K562 (cell line): ENCODE results near the gene SLC35E1. TPM values are rescaled to one million over a fixed set of nuclear protein-coding genes. Genes with fewer than 3 reads are reported as not detected.
A peak's percentile ranks its signal among the peaks of the same experiment; 100 is the strongest.

Experiments used
- ATAC-seq: fragments of 200-7000 bp; cut with Tn5 transposase; 3 replicates; pipeline ENCODE4 v1.9.1; 2020; ENCODE audit warnings: moderate library complexity
- BruUV-seq: library from RNA; stranded (reverse); fragments of 400-500 nt; replicated peaks from 2 replicates; lab custom pipeline; 2021; lab: Mats Ljungman, UMichigan
- CTCF ChIA-PET: fragments of 300-600 bp; formaldehyde crosslinking; extraction: SDS; loops from one replicate; lab custom pipeline; 2021; ENCODE audit warnings: low intra/inter-chr PET ratio; lab: Yijun Ruan, JAX
- POLR2A ChIA-PET: fragments of 300-600, 350-650 bp; sonication (Branson Sonifier 250); formaldehyde crosslinking; extraction: SDS; loops from one replicate; lab custom pipeline; 2021; ENCODE audit warnings: antibody characterized with exemption, inconsistent platforms; lab: Yijun Ruan, JAX
- DNase-seq, 4 experiments: peaks; one replicate each; pipeline versions ENCODE4 v3.0.0 to v3.0.0-alpha.2; 2011 to 2018; ENCODE audit warnings: low spot score in 3 of 4, mixed read lengths in 3 of 4; ENCODE audit errors: extremely low read depth in 1 of 4
- FAIRE-seq: peaks from 2 replicates; lab custom pipeline; 2011; peaks lifted over from hg19 to GRCh38; lab: Jason Lieb, UNC
- H2AFZ ChIP-seq: 2 replicates; pipeline ENCODE4 v1.6.0; 2011; ENCODE audit warnings: low read depth, low read length, control low read depth, inconsistent platforms
- H3K27ac ChIP-seq: fragments of 200-600 bp; 3 replicates; pipeline ENCODE4 v1.8.0; 2011; ENCODE audit warnings: low read depth, mild to moderate bottlenecking, control low read depth, inconsistent platforms, low read length, moderate library complexity, mixed read lengths; ENCODE audit errors: extremely low read depth
- H3K27me3 ChIP-seq, 2 experiments: fragments of 300-600 bp in 1 of 2; 2 replicates in 1 of 2; 3 replicates in 1 of 2; pipeline versions ENCODE4 v1.6.0 to v1.8.0; 2011; ENCODE audit warnings: inconsistent platforms in 2 of 2, low read length in 2 of 2, mild to moderate bottlenecking in 1 of 2, mixed read lengths in 1 of 2, moderate library complexity in 1 of 2; ENCODE audit not compliant: control insufficient read depth in 2 of 2, insufficient read depth in 2 of 2
- H3K36me3 ChIP-seq: fragments of 300-600 bp; 3 replicates; pipeline ENCODE4 v1.8.0; 2011; ENCODE audit warnings: mild to moderate bottlenecking, low read length, inconsistent platforms; ENCODE audit not compliant: control insufficient read depth, insufficient read depth
- H3K4me1 ChIP-seq, 2 experiments: fragments of 200-600 bp in 1 of 2; replicated peaks in 1 of 2; 2 replicates in 1 of 2; 3 replicates in 1 of 2; pipeline versions ENCODE4 v1.5.1 to v1.8.0; 2011; ENCODE audit warnings: inconsistent platforms in 2 of 2, low read length in 2 of 2, mild to moderate bottlenecking in 1 of 2, mixed read lengths in 1 of 2, moderate library complexity in 1 of 2; ENCODE audit not compliant: control insufficient read depth in 2 of 2, insufficient read depth in 2 of 2
- H3K4me2 ChIP-seq: 2 replicates; pipeline ENCODE4 v1.6.1; 2011; ENCODE audit warnings: low read length, control low read depth, inconsistent platforms, mixed read lengths; ENCODE audit not compliant: insufficient read depth
- H3K4me3 ChIP-seq: fragments of 200-600 bp; sonication (generic), shearing (Covaris generic); 2 replicates; pipeline ENCODE4 v1.5.1; 2016; ENCODE audit warnings: control low read depth, inconsistent platforms
- H3K79me2 ChIP-seq: fragments of 200-600 bp; 3 replicates; pipeline ENCODE4 v1.8.0; 2011; ENCODE audit warnings: low read length, inconsistent platforms; ENCODE audit not compliant: control insufficient read depth, insufficient read depth
- H3K9ac ChIP-seq, 2 experiments: 2 replicates each; pipeline versions ENCODE4 v1.6.0 to v1.6.1; 2011; ENCODE audit warnings: low read depth in 2 of 2, low read length in 2 of 2, control low read depth in 1 of 2, inconsistent platforms in 1 of 2, mild to moderate bottlenecking in 1 of 2, mixed read lengths in 1 of 2; ENCODE audit not compliant: insufficient read depth in 1 of 2
- H3K9me1 ChIP-seq: one replicate; pipeline ENCODE4 v1.6.0; 2011; ENCODE audit warnings: inconsistent platforms, mild to moderate bottlenecking, low read length, moderate library complexity; ENCODE audit not compliant: control insufficient read depth, insufficient read depth
- H3K9me3 ChIP-seq: replicated peaks from 2 replicates; pipeline ENCODE4 v1.5.1; 2011; ENCODE audit warnings: low read depth, low read length, inconsistent platforms; ENCODE audit not compliant: control insufficient read depth, insufficient read depth
- H4K20me1 ChIP-seq: replicated peaks from 2 replicates; pipeline ENCODE4 v1.6.1; 2011; ENCODE audit warnings: low read length, inconsistent platforms, mixed read lengths; ENCODE audit not compliant: control insufficient read depth, insufficient read depth
- CHD1 ChIP-seq: fragments of 200-600 bp; sonication (generic); IDR thresholded peaks from one replicate; pipeline ENCODE4 v1.6.1; 2012; ENCODE audit warnings: mild to moderate bottlenecking, moderate library complexity, low read length, inconsistent platforms
- COPS2 ChIP-seq: fragments of 450-650 bp; conservative IDR thresholded peaks from 2 replicates; pipeline ENCODE4 v1.6.1; 2016; ENCODE audit warnings: mild to moderate bottlenecking, moderate library complexity
- ETS1 ChIP-seq: conservative IDR thresholded peaks from 2 replicates; pipeline ENCODE4 v1.6.1; 2011; ENCODE audit warnings: low read depth, mild to moderate bottlenecking, low read length; ENCODE audit not compliant: control insufficient read depth
- GABPB1 ChIP-seq: sonication (generic); formaldehyde crosslinking; IDR thresholded peaks from 2 replicates; pipeline ENCODE4 v1.8.0; 2022; ENCODE audit warnings: mild to moderate bottlenecking, missing genetic modification reagents
- GTF2E2 ChIP-seq: fragments of 200-800 bp; sonication (Bioruptor generic); IDR thresholded peaks from 2 replicates; pipeline ENCODE4 v1.6.1; 2016; ENCODE audit warnings: missing genetic modification characterization, missing compliant biosample characterization
- HSF4 ChIP-seq: fragments of 250-450 bp; sonication (Bioruptor Pico); IDR thresholded peaks from 2 replicates; pipeline ENCODE4 v2.1.2; 2022; ENCODE audit warnings: mild to moderate bottlenecking, moderate library complexity, borderline replicate concordance
- MBD1 ChIP-seq: fragments of 250-450 bp; sonication (Bioruptor Pico); IDR thresholded peaks from 2 replicates; pipeline ENCODE4 v1.8.0; 2022; ENCODE audit warnings: inconsistent platforms
- POLR2B ChIP-seq: fragments of 450-650 bp; IDR thresholded peaks from 2 replicates; pipeline ENCODE4 v1.6.1; 2018; ENCODE audit warnings: low read depth; ENCODE audit not compliant: partially characterized antibody
- SNIP1 ChIP-seq: fragments of 450-650 bp; IDR thresholded peaks from 2 replicates; pipeline ENCODE4 v1.7.1; 2017; ENCODE audit warnings: low read depth, mild to moderate bottlenecking
- SPI1 ChIP-seq: IDR thresholded peaks from 2 replicates; pipeline ENCODE4 v1.6.1; 2011; ENCODE audit warnings: low read depth, low read length, control low read depth, borderline replicate concordance
- WHSC1 ChIP-seq: IDR thresholded peaks from one replicate; pipeline ENCODE4 v1.6.1; 2012; ENCODE audit warnings: low read length, control low read depth, inconsistent platforms
- ZBTB33 ChIP-seq: sonication (generic); formaldehyde crosslinking; IDR thresholded peaks from 2 replicates; pipeline ENCODE4 v1.8.1; 2023; ENCODE audit warnings: mild to moderate bottlenecking, missing genetic modification reagents
- ZNF561 ChIP-seq: fragments of 450-650 bp; formaldehyde crosslinking; conservative IDR thresholded peaks from 2 replicates; pipeline ENCODE4 v1.4.0; 2020; ENCODE audit warnings: mild to moderate bottlenecking, moderate library complexity
- WGBS: fragments of 100-300 bp; shearing (Covaris generic); methylation state at CpG from one replicate; pipeline ENCODE4 v1.1.6; 2016; ENCODE audit warnings: low coverage, mixed read lengths; ENCODE audit not compliant: insufficient coverage; ENCODE audit errors: missing lambda C conversion rate; 5-methylcytosine and 5-hydroxymethylcytosine counted together
- in situ Hi-C: fragments of 300-500 bp; cut with MboI; formaldehyde crosslinking; loops from 4 replicates; pipeline ENCODE4 v1.15.0; 2018; ENCODE audit warnings: inconsistent platforms, mixed read lengths
- intact Hi-C: fragments of 100-400 bp; cut with micrococcal nuclease; formaldehyde crosslinking; loops from 2 replicates; pipeline ENCODE4 v1.14.2; 2022
- polyA plus RNA-seq, 8 experiments: library from polyadenylated mRNA; depleted of rRNA in 4 of 8; stranded (reverse) in 5 of 8; unstranded in 3 of 8; fragments of >200 nt; fragmentation: Nextera tagmentation in 2 of 8; fragmentation: Illumina TruSeq in 1 of 8; extraction: Ambion mirVana in 2 of 8; extraction: Trizol in 1 of 8; gene quantifications; 2 replicates each; pipeline versions ENCODE4 v1.2.1 to v1.2.3, GENCODE V29; 2011 to 2014; ENCODE audit warnings: inconsistent platforms in 1 of 8, missing spikeins in 1 of 8
- total RNA-seq, 7 experiments: library from RNA; depleted of rRNA in 6 of 7; stranded (reverse); fragments of >200 nt in 6 of 7; fragmentation: Illumina TruSeq in 2 of 7; extraction: Trizol in 2 of 7; gene quantifications; 2 replicates each; pipeline versions ENCODE4 v1.2.1 to v1.2.3, GENCODE V29; 2011 to 2021; ENCODE audit warnings: low replicate concordance in 1 of 7
- TF ChIP-seq, protein P1 (sequence below): fragments of 250-450 bp; sonication (Bioruptor Pico); IDR thresholded peaks from 2 replicates; pipeline ENCODE4 v1.4.0; 2020; ENCODE audit warnings: mild to moderate bottlenecking
- TF ChIP-seq, protein P2 (sequence below): fragments of 250-450 bp; sonication (Bioruptor Pico); IDR thresholded peaks from 2 replicates; pipeline ENCODE4 v1.5.0; 2021

Gene SLC35E1
- total and polyA plus RNA-seq, 9 of the 15 experiments (the other 6 are each of a cell fraction or from before 2014, with no cell fraction given) = 15.0 to 40.1 (median 25.7) TPM

- Histone ChIP-seq H3K4me1 (peaks cover 5 to 10% of the 10 kb centered on the region in 2 experiments; a peak in 4 of 5 replicates), H3K36me3 (peaks cover 48% of the 10 kb centered on the region), H2AFZ (0 out of 2 replicates have a peak overlapping the region, but pooled peaks have one; percentile 63), H3K27ac (peak overlapping the region; percentile 79), H3K27me3 (no peaks in the 10 kb centered on the region; a peak in 1 of 5 replicates), H3K79me2 (peaks cover 77% of the 10 kb centered on the region), H3K4me3 (peak overlapping the region; percentile 91), H4K20me1 (peaks cover 25% of the 10 kb centered on the region), H3K9me3 (no peaks in the 10 kb centered on the region; the same call in 1 of the 2 replicates), H3K9me1 (peaks cover 6% of the 10 kb centered on the region), H3K4me2 (peak overlapping the region; percentile 86), H3K9ac (peak overlapping the region; percentile 90 to 97)
- no peak for ATAC-seq
- intact Hi-C loops (loop anchor here (10.0 kb wide), 1 partner anchor 83 kb away; the partner anchor contains the start of gene MED26), in situ Hi-C loops (no loop called here)
- no peak for FAIRE-seq
- DNase-seq = peak in 3 of 4 experiments; percentile 14 to 17 (median 14)
- CTCF ChIA-PET = no interaction called here
- POLR2A ChIA-PET = interaction anchor here (0.7 to 1.2 kb wide), 3 partner anchors 14 to 87 kb away, joined by 3 to 4 read pairs (median 3); partner anchors contain the start of gene MED26
- BruUV-seq = no TSS peak
- 0% methylated on average over 27 of the region's 29 CpGs for WGBS
- no peak for TF ChIP-seq WHSC1
- 0 out of 2 replicates have a peak, but pooled peaks have one; percentile 6 for TF ChIP-seq ETS1
- no peak for TF ChIP-seq POLR2B
- peak; percentile 83 for TF ChIP-seq CHD1
- TF ChIP-seq, protein P1, sequence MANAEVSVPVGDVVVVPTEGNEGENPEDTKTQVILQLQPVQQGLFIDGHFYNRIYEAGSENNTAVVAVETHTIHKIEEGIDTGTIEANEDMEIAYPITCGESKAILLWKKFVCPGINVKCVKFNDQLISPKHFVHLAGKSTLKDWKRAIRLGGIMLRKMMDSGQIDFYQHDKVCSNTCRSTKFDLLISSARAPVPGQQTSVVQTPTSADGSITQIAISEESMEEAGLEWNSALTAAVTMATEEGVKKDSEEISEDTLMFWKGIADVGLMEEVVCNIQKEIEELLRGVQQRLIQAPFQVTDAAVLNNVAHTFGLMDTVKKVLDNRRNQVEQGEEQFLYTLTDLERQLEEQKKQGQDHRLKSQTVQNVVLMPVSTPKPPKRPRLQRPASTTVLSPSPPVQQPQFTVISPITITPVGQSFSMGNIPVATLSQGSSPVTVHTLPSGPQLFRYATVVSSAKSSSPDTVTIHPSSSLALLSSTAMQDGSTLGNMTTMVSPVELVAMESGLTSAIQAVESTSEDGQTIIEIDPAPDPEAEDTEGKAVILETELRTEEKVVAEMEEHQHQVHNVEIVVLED = no peak
- no peak for TF ChIP-seq HSF4
- no peak for TF ChIP-seq SNIP1
- no peak for TF ChIP-seq COPS2
- peak; percentile 62; the same call in 1 of the 2 replicates for TF ChIP-seq SPI1
- TF ChIP-seq MBD1 (CRISPR knock-in tag) = no peak
- TF ChIP-seq GTF2E2 (tag) = no peak
- no peak for TF ChIP-seq ZBTB33
- TF ChIP-seq, protein P2, sequence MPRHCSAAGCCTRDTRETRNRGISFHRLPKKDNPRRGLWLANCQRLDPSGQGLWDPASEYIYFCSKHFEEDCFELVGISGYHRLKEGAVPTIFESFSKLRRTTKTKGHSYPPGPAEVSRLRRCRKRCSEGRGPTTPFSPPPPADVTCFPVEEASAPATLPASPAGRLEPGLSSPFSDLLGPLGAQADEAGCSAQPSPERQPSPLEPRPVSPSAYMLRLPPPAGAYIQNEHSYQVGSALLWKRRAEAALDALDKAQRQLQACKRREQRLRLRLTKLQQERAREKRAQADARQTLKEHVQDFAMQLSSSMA (CRISPR knock-in tag) = no peak
- no peak for TF ChIP-seq GABPB1 (CRISPR knock-in tag)
- no peak for TF ChIP-seq ZNF561 (CRISPR knock-in tag)
These were observed 30.6 kb downstream of the SLC35E1 start for GRCh38 chr19:16541526-16542044.
